Gastroesophageal sphincter (tissue), 4 donors: Measurements from ENCODE around the gene COA4. TPM values are rescaled to one million over a fixed set of nuclear protein-coding genes. Genes with fewer than 3 reads are reported as not detected.

Experiments used
- ATAC-seq: fragments of 150-250 bp; one replicate; pipeline ENCODE4 v1.9.1; 2016; ENCODE audit warnings: mild to moderate bottlenecking, moderate library complexity
- H3K27ac ChIP-seq, 4 donors: fragments of 200-600 bp; sonication (generic) in 3 of 4; 1 replicate in 3 of 4; 2 replicates in 1 of 4; pipeline ENCODE4 v1.5.1; 2016 to 2019
- H3K27me3 ChIP-seq: fragments of 200-600 bp; sonication (generic); one replicate; pipeline ENCODE4 v1.5.1; 2019
- H3K36me3 ChIP-seq, 2 donors: fragments of 200-600 bp; sonication (generic); one replicate each; pipeline ENCODE4 v1.5.1; 2019; ENCODE audit warnings: control low read depth in 1 of 2
- H3K4me1 ChIP-seq, 3 donors: fragments of 200-600 bp; sonication (generic); 1 replicate in 2 of 3; 2 replicates in 1 of 3; pipeline ENCODE4 v1.5.1; 2016 to 2019; ENCODE audit warnings: control low read depth in 2 of 3
- H3K4me3 ChIP-seq, 2 donors: fragments of 200-600 bp; sonication (generic); one replicate each; pipeline ENCODE4 v1.5.1; 2019; ENCODE audit warnings: mild to moderate bottlenecking in 1 of 2, moderate library complexity in 1 of 2
- H3K9me3 ChIP-seq, 3 donors: fragments of 200-600 bp; sonication (generic); one replicate each; pipeline ENCODE4 v1.5.1; 2017 to 2019; ENCODE audit warnings: control low read depth in 2 of 3
- EP300 ChIP-seq: sonication (generic); formaldehyde crosslinking; IDR thresholded peaks from one replicate; pipeline ENCODE4 v1.6.1; 2017; ENCODE audit warnings: antibody characterized with exemption, mild to moderate bottlenecking
- POLR2A ChIP-seq, 2 donors: fragments of 450-650 bp; IDR thresholded peaks; one replicate each; pipeline ENCODE4 v1.6.1; 2017; ENCODE audit warnings: antibody characterized with exemption in 2 of 2, mild to moderate bottlenecking in 2 of 2, moderate library complexity in 1 of 2
- POLR2AphosphoS5 ChIP-seq: sonication (generic); formaldehyde crosslinking; IDR thresholded peaks from one replicate; pipeline ENCODE4 v1.6.1; 2017; ENCODE audit warnings: antibody characterized with exemption
- WGBS, 2 donors: methylation state at CpG; one replicate each; pipeline ENCODE4 v1.1.5; 2018; ENCODE audit warnings: low coverage in 1 of 2; 5-methylcytosine and 5-hydroxymethylcytosine counted together
- total RNA-seq, 4 donors: library from RNA; depleted of rRNA; stranded (reverse); fragments of >200 nt; gene quantifications; one replicate each; pipeline ENCODE4 v1.1.0, GENCODE V29; 2016
- TF ChIP-seq, protein P1 (sequence below), 4 experiments: fragments of 200-600 bp in 2 of 4; fragments of 450-650 bp in 2 of 4; sonication (generic) in 1 of 4; IDR thresholded peaks; one replicate each; pipeline ENCODE4 v1.5.1; 2017 to 2019; ENCODE audit warnings: antibody characterized with exemption in 4 of 4, mild to moderate bottlenecking in 2 of 4, moderate library complexity in 2 of 4

COA4 gene
- total RNA-seq, 4 donors from 2014 or later = 37.8 to 74.2 (median 58.7) TPM

DNA sequence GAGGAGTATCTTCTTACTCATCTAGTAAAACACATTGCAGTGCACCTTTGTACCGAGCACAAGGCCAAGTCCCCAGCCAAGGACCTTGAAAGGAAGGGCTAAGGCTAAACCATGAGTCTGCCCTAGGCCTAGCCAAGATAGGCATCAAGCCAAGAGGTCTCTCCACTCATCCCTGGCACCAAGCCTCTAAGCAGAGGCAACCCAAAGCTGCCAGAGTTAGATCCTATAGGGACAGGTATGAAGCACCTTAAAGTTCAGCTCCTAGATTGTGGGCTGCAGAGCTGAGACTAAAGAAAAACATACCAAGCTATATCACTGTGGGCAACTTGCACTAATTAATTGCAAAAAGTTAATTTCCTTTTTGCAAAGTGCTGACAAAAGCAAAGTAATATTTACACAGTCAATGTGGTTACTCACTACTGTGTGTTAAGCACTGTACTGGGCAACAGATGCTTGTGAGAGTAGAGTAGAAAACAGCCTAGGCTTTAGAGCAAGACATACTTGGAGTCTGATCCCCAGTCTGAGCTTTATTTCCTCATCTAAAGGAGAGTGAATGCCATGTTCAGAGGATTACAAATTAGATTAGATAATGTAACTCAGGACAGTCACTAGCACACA is 7.2 kb downstream of the COA4 start:
- WGBS, 2 donors = 83% methylated on average over 1 of the region's 1 CpG; no CpG with 5 or more reads in 1 of the 2 donors
- ATAC-seq = no peak
- Histone ChIP-seq H3K27me3 (no peaks in the 10 kb centered on the region), H3K27ac (no peak overlapping the region), H3K4me3 (no peak overlapping the region), H3K4me1 (peaks cover 0 to 20% (median 0%) of the 10 kb centered on the region in 3 donors), H3K9me3 (no peaks in the 10 kb centered on the region), H3K36me3 (peaks cover 0 to 58% of the 10 kb centered on the region in 2 donors)
- TF ChIP-seq POLR2A (IDR thresholded peaks at IDR 0.05) (no peak), POLR2AphosphoS5 (no peak), EP300 (no peak)
- TF ChIP-seq, protein P1, sequence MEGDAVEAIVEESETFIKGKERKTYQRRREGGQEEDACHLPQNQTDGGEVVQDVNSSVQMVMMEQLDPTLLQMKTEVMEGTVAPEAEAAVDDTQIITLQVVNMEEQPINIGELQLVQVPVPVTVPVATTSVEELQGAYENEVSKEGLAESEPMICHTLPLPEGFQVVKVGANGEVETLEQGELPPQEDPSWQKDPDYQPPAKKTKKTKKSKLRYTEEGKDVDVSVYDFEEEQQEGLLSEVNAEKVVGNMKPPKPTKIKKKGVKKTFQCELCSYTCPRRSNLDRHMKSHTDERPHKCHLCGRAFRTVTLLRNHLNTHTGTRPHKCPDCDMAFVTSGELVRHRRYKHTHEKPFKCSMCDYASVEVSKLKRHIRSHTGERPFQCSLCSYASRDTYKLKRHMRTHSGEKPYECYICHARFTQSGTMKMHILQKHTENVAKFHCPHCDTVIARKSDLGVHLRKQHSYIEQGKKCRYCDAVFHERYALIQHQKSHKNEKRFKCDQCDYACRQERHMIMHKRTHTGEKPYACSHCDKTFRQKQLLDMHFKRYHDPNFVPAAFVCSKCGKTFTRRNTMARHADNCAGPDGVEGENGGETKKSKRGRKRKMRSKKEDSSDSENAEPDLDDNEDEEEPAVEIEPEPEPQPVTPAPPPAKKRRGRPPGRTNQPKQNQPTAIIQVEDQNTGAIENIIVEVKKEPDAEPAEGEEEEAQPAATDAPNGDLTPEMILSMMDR (IDR thresholded peaks at IDR 0.05) = no peak

GRCh38 chr11:73866586-73866996 is 10.1 kb downstream of the COA4 start:
- H3K4me1 ChIP-seq = peaks cover 0 to 11% (median 0%) of the 10 kb centered on the region in 3 donors
- peak; percentile 93 for ATAC-seq
- WGBS, 2 donors = 10 to 17% methylated on average over 2 of the region's 2 CpGs

DNA sequence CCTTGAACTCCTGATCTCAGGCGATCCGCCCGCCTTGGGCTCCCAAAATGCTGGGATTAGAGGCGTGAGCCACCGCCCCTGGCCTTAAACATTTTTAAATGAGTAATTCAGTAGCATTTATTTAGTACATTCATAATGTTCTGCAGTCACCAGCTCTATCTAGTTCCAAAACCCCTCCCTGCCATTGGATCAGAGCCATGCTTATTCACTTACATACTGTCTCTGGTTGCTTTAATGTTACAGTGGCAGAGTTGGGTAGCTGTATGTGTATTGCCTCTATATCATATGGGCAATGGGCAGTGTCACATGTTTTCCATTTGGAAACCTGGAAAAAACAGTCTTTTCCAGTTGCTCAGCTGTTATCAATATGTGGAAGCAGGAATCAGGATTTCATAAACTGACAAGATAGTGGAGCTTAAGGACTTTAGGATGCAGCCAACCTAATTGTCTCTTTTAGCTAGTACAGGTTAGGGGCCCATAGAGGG is 10.5 kb downstream of the COA4 start:
- peaks cover 0 to 11% (median 0%) of the 10 kb centered on the region in 3 donors for H3K4me1 ChIP-seq
- peaks cover 0 to 56% of the 10 kb centered on the region in 2 donors for H3K36me3 ChIP-seq
- H3K4me3 ChIP-seq = no peak overlapping the region
- H3K27ac ChIP-seq = peak overlapping the region in 3 of 4 donors; percentile 54 to 68 (median 59)
- peak; percentile 35 for ATAC-seq
- 55 to 59% methylated on average over 4 to 5 of the region's 5 CpGs for WGBS, 2 donors
- H3K27me3 ChIP-seq = no peaks in the 10 kb centered on the region
- TF ChIP-seq POLR2A (IDR thresholded peaks at IDR 0.05) (no peak), POLR2AphosphoS5 (no peak), EP300 (no peak)
- TF ChIP-seq, protein P1 (IDR thresholded peaks at IDR 0.05) = no peak
- no peaks in the 10 kb centered on the region for H3K9me3 ChIP-seq

More at GRCh38 chr11:73866586-73866996, 10.1 kb downstream of the COA4 start:
- no peaks in the 10 kb centered on the region for H3K9me3 ChIP-seq
- TF ChIP-seq POLR2A (IDR thresholded peaks at IDR 0.05) (no peak), POLR2AphosphoS5 (peak; percentile 74)
- peaks cover 0 to 56% of the 10 kb centered on the region in 2 donors for H3K36me3 ChIP-seq
- peak overlapping the region in 3 of 4 donors; percentile 54 to 68 (median 59) for H3K27ac ChIP-seq
- H3K4me3 ChIP-seq = no peak overlapping the region
- no peaks in the 10 kb centered on the region for H3K27me3 ChIP-seq

- peaks cover 0 to 11% (median 0%) of the 10 kb centered on the region in 3 donors for H3K4me1 ChIP-seq
- H3K36me3 ChIP-seq = peaks cover 0 to 62% of the 10 kb centered on the region in 2 donors
- 80 to 100% methylated on average over 1 to 4 of the region's 4 CpGs for WGBS, 2 donors
- H3K4me3 ChIP-seq = no peak overlapping the region
- TF ChIP-seq, protein P1 (IDR thresholded peaks at IDR 0.05) = no peak
- TF ChIP-seq POLR2A (IDR thresholded peaks at IDR 0.05) = no peak
- TF ChIP-seq EP300 = no peak
- no peak for TF ChIP-seq POLR2AphosphoS5
- H3K27me3 ChIP-seq = no peaks in the 10 kb centered on the region
- no peaks in the 10 kb centered on the region for H3K9me3 ChIP-seq
- no peak overlapping the region for H3K27ac ChIP-seq
- no peak for ATAC-seq
Observed at GRCh38 chr11:73862986-73863385, 13.7 kb downstream of the COA4 start.

DNA sequence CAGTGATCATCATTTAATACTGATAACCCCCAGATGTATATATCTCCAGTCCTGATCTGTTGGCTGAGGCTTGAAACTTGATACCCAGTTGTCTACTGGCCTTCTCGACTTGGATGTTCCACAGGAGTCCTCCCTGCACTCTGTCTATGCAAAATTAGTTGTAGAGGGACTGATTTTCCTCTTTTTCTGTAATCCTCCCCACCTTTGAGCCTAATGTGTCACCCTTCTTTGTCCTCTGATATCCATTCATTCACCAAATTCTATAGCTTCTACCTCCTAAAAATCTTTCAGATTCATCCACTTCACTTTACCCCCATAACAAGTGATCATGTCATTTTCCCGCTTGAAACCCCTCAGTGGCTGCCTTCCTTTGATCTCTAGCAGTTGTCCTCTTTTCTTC is 16.4 kb downstream of the COA4 start:
- H3K36me3 ChIP-seq = peaks cover 0 to 65% of the 10 kb centered on the region in 2 donors
- no peaks in the 10 kb centered on the region for H3K4me1 ChIP-seq
- WGBS, 2 donors = 59% methylated on average over 2 of the region's 2 CpGs
- ATAC-seq = no peak
- no peaks in the 10 kb centered on the region for H3K27me3 ChIP-seq
- no peak overlapping the region for H3K4me3 ChIP-seq
- TF ChIP-seq, protein P1 (IDR thresholded peaks at IDR 0.05) = no peak
- TF ChIP-seq POLR2AphosphoS5 (no peak), POLR2A (IDR thresholded peaks at IDR 0.05) (no peak), EP300 (no peak)
- H3K9me3 ChIP-seq = no peaks in the 10 kb centered on the region
- no peak overlapping the region for H3K27ac ChIP-seq
